Cerebellar cortex (tissue), 1 donor: ENCODE measurements around the gene SERAC1.

Experiments
- DNase-seq: peaks from one replicate; pipeline ENCODE4 v3.0.0-alpha.2; 2015; ENCODE audit warnings: low spot score

SERAC1 gene

DNA sequence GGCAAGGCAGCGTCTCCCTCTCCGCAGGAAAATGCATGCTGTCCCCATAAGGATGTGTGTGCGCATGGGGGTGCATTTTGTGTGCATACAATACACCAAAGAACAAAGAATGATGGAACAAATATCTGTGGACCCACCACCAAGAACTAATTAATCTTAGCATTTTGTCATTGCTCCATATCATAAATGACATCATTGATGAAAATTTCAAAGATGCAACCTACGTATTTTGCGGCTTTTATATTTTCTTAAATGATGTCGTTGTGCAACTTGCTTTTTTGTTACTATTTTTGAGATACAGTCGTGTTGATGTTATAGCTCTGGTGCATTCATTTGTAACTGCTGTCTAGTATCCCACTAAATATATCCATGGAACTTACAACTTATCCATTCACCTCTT, 89.7 kb downstream of the SERAC1 start:
- DNase-seq = no peak

GRCh38 chr6:158077676-158078075, 90.4 kb downstream of the SERAC1 start:
- DNase-seq = no peak

- no peak for DNase-seq
Measured at GRCh38 chr6:158076548-158076947, 91.5 kb downstream of the SERAC1 start.

- no peak for DNase-seq
Measured at GRCh38 chr6:158073776-158074175, 94.3 kb downstream of the SERAC1 start.

DNA sequence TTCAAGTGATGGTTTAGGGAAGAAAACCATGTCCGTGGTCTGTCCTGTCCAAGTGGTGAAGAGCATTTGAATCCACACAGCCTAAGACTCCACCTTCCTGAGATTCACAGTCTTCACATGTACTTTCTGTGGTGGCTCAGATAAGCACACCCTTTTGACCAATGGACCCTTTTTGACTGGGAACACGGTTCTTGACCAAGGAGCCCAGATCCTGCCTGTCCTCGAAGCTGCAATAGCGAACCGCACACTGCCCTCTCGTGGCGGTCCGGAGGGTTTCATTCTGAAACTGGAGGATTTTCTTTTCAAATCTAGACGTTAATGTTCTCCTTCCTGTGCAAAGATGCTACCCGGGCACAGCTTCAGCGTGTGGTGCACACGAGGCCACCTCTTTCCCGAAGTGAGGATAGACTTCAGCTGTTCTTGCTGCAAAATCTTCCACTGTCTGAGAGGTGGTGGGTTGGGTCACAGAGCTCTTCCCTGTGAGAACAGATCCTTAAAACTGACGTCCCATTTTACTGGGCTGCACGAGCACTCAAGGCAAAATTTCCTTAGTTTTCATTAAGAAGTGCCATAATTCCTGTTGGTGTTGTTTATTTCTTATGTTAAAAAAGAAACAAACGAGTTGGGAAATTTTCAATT, 95.9 kb downstream of the SERAC1 start:
- DNase-seq = peak; percentile 82

- no peak for DNase-seq
Measured at GRCh38 chr6:158071121-158072082, 96.7 kb downstream of the SERAC1 start.

- DNase-seq = no peak
Measured at GRCh38 chr6:158070513-158070912, 97.5 kb downstream of the SERAC1 start.

- DNase-seq = no peak
Measured at GRCh38 chr6:158069800-158070195, 98.3 kb downstream of the SERAC1 start.

DNA sequence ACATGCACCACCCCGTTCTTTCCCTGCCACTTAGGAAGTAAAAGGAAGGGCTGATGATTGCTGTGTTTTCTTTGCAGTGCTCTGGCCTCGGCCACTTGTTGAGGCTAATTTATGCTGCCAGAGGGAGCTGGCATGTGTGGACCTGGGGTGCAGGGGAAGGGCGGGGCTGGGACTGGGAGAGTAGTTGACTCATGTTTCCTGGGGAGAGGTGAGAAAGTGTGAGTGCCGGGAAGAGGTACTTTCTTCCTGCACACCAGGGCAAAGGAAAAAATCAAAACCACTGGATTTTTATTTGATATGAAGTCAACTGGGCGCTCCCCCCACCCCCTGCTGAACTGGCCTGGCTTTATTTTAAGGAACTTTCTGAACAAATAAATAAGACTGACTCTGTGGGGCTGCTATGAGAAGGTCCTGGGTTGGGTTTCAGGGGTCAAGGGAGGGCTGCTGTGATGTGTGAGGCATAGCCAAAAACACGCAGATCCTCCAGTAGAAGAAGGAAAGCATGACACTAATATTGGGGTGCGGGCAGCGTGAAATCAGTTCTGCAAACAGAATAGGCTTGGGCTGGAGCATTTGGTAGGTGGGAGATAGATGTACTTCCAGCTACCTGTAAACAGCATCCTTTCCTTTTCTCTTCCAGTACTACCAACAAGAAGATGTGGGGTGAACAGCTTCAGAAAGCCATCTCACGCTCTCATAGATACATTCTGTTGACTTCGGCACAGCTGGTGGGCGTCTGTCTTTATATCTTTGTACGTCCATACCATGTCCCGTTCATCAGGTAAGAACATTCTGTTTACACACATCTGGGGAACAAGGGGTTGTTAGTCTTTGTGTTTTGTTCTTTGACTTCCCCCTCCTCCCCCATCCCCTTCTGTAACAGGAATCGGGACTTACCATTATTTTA, 98.9 kb downstream of the SERAC1 start:
- DNase-seq = no peak

- DNase-seq = no peak
Measured at GRCh38 chr6:158068156-158068892, 99.7 kb downstream of the SERAC1 start.

GRCh38 chr6:158067436-158068015, 100.5 kb downstream of the SERAC1 start:
- no peak for DNase-seq

DNA sequence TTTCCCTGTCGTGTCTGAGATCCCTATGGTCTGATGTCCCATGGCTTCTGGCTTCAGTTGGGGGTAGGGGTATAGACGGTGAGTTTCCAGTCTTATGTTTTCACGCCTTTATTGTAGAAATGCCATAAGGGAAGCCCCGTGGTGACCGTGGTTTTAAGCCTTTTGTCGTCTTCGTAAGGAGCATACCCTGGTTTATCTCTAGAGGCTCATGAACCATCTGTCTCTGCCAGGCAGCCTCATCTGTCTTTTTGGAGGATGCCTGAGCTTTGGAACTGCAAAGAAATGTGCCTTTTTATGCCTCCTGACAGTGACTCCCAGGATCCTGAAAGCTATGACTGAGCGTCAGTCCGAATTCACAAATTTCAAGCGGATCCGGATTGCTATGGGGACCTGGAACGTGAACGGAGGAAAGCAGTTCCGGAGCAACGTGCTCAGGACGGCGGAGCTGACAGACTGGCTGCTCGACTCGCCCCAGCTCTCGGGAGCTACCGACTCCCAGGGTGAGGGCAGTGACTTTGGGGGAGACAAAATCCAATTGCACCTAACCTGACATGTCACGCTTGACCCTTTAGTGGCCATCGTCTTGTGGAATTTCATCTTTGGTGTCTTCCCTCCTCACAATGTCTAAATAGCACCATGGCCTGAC, 101.8 kb downstream of the SERAC1 start:
- DNase-seq = peak; percentile 70

- no peak for DNase-seq
Measured at GRCh38 chr6:158064725-158065251, 103.3 kb downstream of the SERAC1 start.

- no peak for DNase-seq
Measured at GRCh38 chr6:158063736-158064135, 104.3 kb downstream of the SERAC1 start.

- no peak for DNase-seq
Measured at GRCh38 chr6:158061709-158062461, 106.2 kb downstream of the SERAC1 start.

GRCh38 chr6:158061361-158061708, 106.7 kb downstream of the SERAC1 start:
- no peak for DNase-seq

- peak; percentile 76 for DNase-seq
Measured at GRCh38 chr6:158060455-158061360, 107.4 kb downstream of the SERAC1 start.
